Esophagus muscularis mucosa (tissue), 4 donors: ENCODE measurements around the gene MOB3A. TPM values are rescaled to one million over a fixed set of nuclear protein-coding genes. Genes with fewer than 3 reads are reported as not detected.
"Not testable (repeated sequence)": the region's sequence is repeated elsewhere in the genome, so short reads cannot be mapped to it uniquely, and the experiment has no call there.

Source experiments
- DNase-seq: peaks from one replicate; pipeline ENCODE4 v3.0.0-alpha.2; 2017; ENCODE audit errors: extremely low spot score
- H3K27ac ChIP-seq, 4 donors: fragments of 200-600 bp; sonication (generic); replicated peaks in 1 of 4; 1 replicate in 3 of 4; 2 replicates in 1 of 4; pipeline ENCODE4 v1.5.1; 2016 to 2019; ENCODE audit warnings: mild to moderate bottlenecking in 1 of 4
- H3K27me3 ChIP-seq, 4 donors: fragments of 200-600 bp; sonication (generic); one replicate each; pipeline versions ENCODE4 v1.5.1 to v1.6.0; 2016 to 2019
- H3K36me3 ChIP-seq, 4 donors: fragments of 200-600 bp; sonication (generic); one replicate each; pipeline ENCODE4 v1.5.1; 2016 to 2019
- H3K4me1 ChIP-seq, 4 donors: fragments of 200-600 bp; sonication (generic); one replicate each; pipeline ENCODE4 v1.5.1; 2016 to 2019
- H3K4me3 ChIP-seq, 4 donors: fragments of 200-600 bp; sonication (generic); 1 replicate in 2 of 4; 2 replicates in 2 of 4; pipeline ENCODE4 v1.5.1; 2016 to 2019; ENCODE audit warnings: mild to moderate bottlenecking in 4 of 4, moderate library complexity in 1 of 4
- H3K9me3 ChIP-seq, 4 donors: fragments of 200-600 bp; sonication (generic); 1 replicate in 3 of 4; 2 replicates in 1 of 4; pipeline ENCODE4 v1.5.1; 2016 to 2019
- EP300 ChIP-seq: sonication (generic); formaldehyde crosslinking; IDR thresholded peaks from one replicate; pipeline ENCODE4 v1.6.1; 2017; ENCODE audit warnings: antibody characterized with exemption
- POLR2A ChIP-seq: fragments of 450-650 bp; IDR thresholded peaks from one replicate; pipeline ENCODE4 v1.6.1; 2017; ENCODE audit warnings: antibody characterized with exemption, moderate library complexity, mild to moderate bottlenecking, low read depth
- POLR2AphosphoS5 ChIP-seq, 2 donors: sonication (generic); formaldehyde crosslinking; IDR thresholded peaks; one replicate each; pipeline ENCODE4 v1.6.1; 2017; ENCODE audit warnings: antibody characterized with exemption in 2 of 2
- WGBS: methylation state at CpG from one replicate; pipeline ENCODE4 v1.1.5; 2018; 5-methylcytosine and 5-hydroxymethylcytosine counted together
- intact Hi-C: fragments of 100-400 bp; cut with DNase I; formaldehyde crosslinking; loops from one replicate; pipeline ENCODE4 v1.15.1; 2023
- total RNA-seq, 4 donors: library from RNA; depleted of rRNA; stranded (reverse); fragments of >200 nt; gene quantifications; one replicate each; pipeline versions ENCODE4 v1.1.0 to v1.2.1, GENCODE V29; 2016
- TF ChIP-seq, protein P1 (sequence below), 3 experiments: fragments of 200-600 bp in 2 of 3; fragments of 450-650 bp in 1 of 3; sonication (generic) in 2 of 3; IDR thresholded peaks; one replicate each; pipeline ENCODE4 v1.5.1; 2017 to 2019; ENCODE audit warnings: antibody characterized with exemption in 3 of 3, mild to moderate bottlenecking in 2 of 3, moderate library complexity in 1 of 3

The MOB3A gene
- total RNA-seq, 4 donors from 2014 or later: 43.6 to 85.2 (median 56.3) TPM

DNA sequence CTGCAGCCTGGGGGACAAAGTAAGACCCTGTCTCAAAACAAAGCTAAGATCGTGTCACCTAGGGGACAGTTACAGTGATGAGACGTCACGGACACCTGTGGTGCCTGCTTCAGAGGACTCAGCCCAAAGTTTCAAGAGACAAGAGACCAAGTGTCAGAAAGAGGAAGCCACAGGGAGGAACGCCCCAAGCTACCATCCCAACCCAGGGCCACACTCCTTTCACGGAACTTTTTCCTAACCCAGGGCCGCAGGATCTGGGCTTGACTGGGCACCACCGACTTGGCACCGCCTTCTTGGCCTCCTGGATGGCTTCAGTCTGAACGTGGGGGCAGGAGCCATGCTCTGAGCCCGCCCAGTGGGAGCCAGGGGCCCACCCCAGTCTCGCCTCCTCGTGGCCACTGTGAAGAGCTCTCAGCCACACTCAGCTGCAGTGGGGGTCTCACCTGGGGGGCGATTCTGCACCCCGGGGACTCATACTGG is 8.5 kb downstream of the MOB3A start:
- no peak overlapping the region for H3K4me3 ChIP-seq
- no peaks in the 10 kb centered on the region for H3K27me3 ChIP-seq
- H3K9me3 ChIP-seq: no peaks in the 10 kb centered on the region
- peak overlapping the region; percentile 30 to 99 (median 45) for H3K27ac ChIP-seq
- H3K4me1 ChIP-seq: peaks cover 40 to 100% (median 95%) of the 10 kb centered on the region in 4 donors
- no peak for TF ChIP-seq POLR2AphosphoS5 (IDR thresholded peaks at IDR 0.05)
- TF ChIP-seq, protein P1, sequence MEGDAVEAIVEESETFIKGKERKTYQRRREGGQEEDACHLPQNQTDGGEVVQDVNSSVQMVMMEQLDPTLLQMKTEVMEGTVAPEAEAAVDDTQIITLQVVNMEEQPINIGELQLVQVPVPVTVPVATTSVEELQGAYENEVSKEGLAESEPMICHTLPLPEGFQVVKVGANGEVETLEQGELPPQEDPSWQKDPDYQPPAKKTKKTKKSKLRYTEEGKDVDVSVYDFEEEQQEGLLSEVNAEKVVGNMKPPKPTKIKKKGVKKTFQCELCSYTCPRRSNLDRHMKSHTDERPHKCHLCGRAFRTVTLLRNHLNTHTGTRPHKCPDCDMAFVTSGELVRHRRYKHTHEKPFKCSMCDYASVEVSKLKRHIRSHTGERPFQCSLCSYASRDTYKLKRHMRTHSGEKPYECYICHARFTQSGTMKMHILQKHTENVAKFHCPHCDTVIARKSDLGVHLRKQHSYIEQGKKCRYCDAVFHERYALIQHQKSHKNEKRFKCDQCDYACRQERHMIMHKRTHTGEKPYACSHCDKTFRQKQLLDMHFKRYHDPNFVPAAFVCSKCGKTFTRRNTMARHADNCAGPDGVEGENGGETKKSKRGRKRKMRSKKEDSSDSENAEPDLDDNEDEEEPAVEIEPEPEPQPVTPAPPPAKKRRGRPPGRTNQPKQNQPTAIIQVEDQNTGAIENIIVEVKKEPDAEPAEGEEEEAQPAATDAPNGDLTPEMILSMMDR (IDR thresholded peaks at IDR 0.05): no peak
- no peak for TF ChIP-seq EP300
- no peak for TF ChIP-seq POLR2A
- peaks cover 0 to 23% (median 17%) of the 10 kb centered on the region in 4 donors for H3K36me3 ChIP-seq
- 67% methylated on average over 8 of the region's 14 CpGs for WGBS
- DNase-seq: no peak
- intact Hi-C loops: no loop called here

DNA sequence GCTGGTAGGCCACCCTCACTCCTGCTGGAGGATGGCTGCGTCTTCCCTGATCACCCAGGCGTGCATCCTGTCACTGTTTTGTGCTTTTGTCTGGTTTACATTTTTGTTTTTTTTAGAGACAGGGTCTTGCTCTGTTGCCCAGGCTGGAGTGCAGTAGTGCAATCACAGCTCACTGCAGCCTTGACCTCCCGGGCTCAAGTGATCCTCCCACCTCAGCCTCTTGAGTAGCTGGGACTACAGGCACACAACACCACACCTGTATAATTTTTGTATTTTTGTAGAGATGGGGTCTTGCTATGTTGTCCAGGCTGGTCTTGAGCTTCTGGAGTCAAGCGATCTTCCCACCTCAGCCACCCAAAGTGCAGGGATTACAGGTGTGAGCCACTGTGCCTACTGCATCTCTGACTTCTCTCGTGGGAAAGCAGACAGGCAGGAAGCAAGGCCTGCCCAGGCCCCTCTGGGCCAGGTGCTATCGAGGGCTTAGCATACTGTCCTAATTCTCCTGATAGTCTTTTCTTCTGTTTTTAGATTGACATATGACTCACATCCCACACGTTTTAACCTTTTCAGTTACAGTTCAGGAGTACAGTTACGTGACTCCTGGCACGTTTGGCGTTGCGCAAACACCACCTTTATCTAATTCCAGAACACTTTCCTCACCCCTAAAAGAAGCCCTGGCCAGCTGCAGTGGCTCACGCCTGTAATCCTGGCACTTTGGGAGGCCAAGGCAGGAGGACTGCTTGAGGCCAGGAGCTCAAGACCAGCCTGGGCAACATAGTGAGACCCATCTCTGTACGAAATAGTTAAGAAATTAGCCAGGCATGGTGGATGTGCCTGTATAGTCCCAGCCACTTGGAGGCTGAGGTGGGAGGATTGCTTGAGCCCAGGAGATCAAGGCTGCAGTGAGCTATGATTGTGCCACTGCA is 9.2 kb downstream of the MOB3A start:
- DNase-seq, H3K9me3 ChIP-seq, H3K27me3 ChIP-seq, intact Hi-C loops, H3K4me3 ChIP-seq: not testable (repeated sequence)
- peaks cover 38 to 100% (median 95%) of the 10 kb centered on the region in 4 donors for H3K4me1 ChIP-seq
- WGBS: 72% methylated on average over 13 of the region's 13 CpGs
- peaks cover 0 to 30% (median 23%) of the 10 kb centered on the region in 4 donors for H3K36me3 ChIP-seq
- peak overlapping the region in 3 of 4 donors; percentile 30 to 99 (median 55) for H3K27ac ChIP-seq

DNA sequence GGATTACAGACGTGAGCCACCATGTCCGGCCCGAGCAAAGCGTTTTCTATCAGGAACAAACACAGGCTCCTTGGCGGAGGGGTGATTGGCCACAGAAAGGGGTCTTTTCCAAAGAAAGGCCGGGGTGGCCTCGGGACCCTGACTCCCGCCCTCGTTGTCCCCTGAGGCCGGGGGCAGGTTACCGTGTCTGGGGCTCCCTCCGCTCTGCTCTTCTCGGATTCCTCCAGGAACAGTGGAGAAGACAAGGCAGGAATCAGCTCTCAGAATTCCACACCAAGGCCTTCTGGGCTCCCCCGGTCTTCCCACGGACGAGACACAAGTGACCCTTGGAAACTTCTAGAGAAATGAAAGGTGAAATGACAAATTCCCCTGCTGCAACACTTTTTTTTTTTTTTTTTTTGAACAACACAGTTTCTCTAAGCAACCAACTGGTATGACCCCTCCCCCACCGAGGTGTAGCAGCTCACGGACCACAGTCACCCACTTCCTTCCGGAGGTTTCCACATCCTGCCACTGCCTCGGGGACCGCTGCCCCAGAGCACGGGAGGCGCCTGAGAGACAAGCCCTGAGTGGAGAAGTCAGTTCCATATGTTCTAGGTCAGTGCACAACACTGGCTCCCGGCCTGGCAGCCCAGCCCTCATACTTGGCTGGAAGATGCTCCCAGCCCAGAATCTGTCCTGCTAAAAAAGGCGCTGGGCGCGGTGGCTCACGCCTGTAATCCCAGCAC is 11.0 kb downstream of the MOB3A start:
- Histone ChIP-seq H3K27me3 (no peaks in the 10 kb centered on the region), H3K27ac (peak overlapping the region; percentile 48 to 67 (median 54)), H3K4me1 (peaks cover 23 to 97% (median 86%) of the 10 kb centered on the region in 4 donors), H3K36me3 (peaks cover 0 to 48% (median 31%) of the 10 kb centered on the region in 4 donors), H3K4me3 (peak overlapping the region in 2 of 4 donors; percentile 12 to 40), H3K9me3 (no peaks in the 10 kb centered on the region)
- TF ChIP-seq, protein P1 (IDR thresholded peaks at IDR 0.05): no peak
- TF ChIP-seq POLR2A (no peak), POLR2AphosphoS5 (IDR thresholded peaks at IDR 0.05) (peak; percentile 22 to 45), EP300 (no peak)
- intact Hi-C loops: no loop called here
- 76% methylated on average over 22 of the region's 28 CpGs for WGBS
- DNase-seq: no peak

DNA sequence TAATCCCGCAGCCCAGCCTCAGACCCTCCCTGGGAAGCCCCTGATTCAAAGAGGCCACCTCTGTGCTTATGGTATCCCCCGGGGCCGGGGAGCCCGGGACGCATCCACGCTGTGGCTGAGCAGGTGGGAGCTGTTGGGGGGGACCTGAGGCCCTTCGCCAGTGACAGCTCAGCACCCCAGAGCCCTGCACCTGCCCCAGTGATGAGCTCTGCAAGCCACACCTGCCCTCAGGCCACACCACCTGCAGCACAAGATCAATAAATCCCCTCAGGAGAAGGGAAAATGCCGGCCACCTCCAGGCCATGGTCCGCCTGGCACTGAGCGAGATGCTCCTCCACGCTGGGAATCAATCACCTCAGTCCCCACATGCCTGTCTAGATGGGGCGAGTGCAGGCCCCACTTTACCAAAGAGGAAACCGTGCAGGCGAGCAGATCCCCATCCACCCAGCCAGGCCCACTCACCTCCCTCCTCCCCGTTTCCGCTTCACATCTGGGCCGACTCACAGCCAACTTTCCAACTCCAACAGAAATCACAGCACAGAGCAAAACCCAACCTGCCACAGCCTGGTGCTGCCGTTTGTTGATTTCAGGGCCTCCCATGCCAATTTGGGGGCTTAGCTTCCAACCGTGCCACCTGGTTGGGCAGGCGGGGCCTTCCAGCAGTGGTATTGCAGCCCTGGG is 12.8 kb downstream of the MOB3A start:
- H3K4me3 ChIP-seq: peak overlapping the region in 2 of 4 donors; percentile 20 to 40
- peaks cover 7 to 66% (median 49%) of the 10 kb centered on the region in 4 donors for H3K36me3 ChIP-seq
- peak overlapping the region; percentile 51 to 67 (median 54) for H3K27ac ChIP-seq
- intact Hi-C loops: no loop called here
- peaks cover 12 to 82% (median 70%) of the 10 kb centered on the region in 4 donors for H3K4me1 ChIP-seq
- H3K27me3 ChIP-seq: no peaks in the 10 kb centered on the region
- TF ChIP-seq POLR2AphosphoS5 (IDR thresholded peaks at IDR 0.05) (no peak), POLR2A (no peak), EP300 (no peak)
- TF ChIP-seq, protein P1 (IDR thresholded peaks at IDR 0.05): no peak
- WGBS: 57% methylated on average over 16 of the region's 20 CpGs
- no peak for DNase-seq
- H3K9me3 ChIP-seq: no peaks in the 10 kb centered on the region
